ENCODE results near the gene CLMP.

- TF ChIP-seq JUN (IDR thresholded peaks at IDR 0.05) (no peak), ZC3H11A (IDR thresholded peaks at IDR 0.05) (no peak), CTCF (IDR thresholded peaks at IDR 0.05) (no peak), EP300 (IDR thresholded peaks at IDR 0.05) (no peak), TP53 (CRISPR knock-in tag; IDR thresholded peaks at IDR 0.05) (no peak)
These were observed 15.5 kb downstream of the CLMP start for GRCh38 chr11:123179586-123179985.
